Testis (tissue), 2 donors: ENCODE results near the gene MFSD11.

Experiments used
- POLR2A ChIP-seq: fragments of 450-650 bp; IDR thresholded peaks from one replicate; pipeline ENCODE4 v1.6.1; 2017; ENCODE audit warnings: antibody characterized with exemption, mild to moderate bottlenecking, moderate library complexity
- TF ChIP-seq, protein P1 (sequence below), 3 experiments: fragments of 450-650 bp in 2 of 3; fragments of 200-600 bp in 1 of 3; sonication (generic) in 1 of 3; IDR thresholded peaks; one replicate each; pipeline ENCODE4 v1.5.1; 2016 to 2019; ENCODE audit warnings: antibody characterized with exemption in 3 of 3, mild to moderate bottlenecking in 2 of 3, moderate library complexity in 1 of 3

GRCh38 chr17:76689859-76690258 is 48.1 kb upstream of the MFSD11 start:
- TF ChIP-seq, protein P1, sequence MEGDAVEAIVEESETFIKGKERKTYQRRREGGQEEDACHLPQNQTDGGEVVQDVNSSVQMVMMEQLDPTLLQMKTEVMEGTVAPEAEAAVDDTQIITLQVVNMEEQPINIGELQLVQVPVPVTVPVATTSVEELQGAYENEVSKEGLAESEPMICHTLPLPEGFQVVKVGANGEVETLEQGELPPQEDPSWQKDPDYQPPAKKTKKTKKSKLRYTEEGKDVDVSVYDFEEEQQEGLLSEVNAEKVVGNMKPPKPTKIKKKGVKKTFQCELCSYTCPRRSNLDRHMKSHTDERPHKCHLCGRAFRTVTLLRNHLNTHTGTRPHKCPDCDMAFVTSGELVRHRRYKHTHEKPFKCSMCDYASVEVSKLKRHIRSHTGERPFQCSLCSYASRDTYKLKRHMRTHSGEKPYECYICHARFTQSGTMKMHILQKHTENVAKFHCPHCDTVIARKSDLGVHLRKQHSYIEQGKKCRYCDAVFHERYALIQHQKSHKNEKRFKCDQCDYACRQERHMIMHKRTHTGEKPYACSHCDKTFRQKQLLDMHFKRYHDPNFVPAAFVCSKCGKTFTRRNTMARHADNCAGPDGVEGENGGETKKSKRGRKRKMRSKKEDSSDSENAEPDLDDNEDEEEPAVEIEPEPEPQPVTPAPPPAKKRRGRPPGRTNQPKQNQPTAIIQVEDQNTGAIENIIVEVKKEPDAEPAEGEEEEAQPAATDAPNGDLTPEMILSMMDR (IDR thresholded peaks at IDR 0.05), result no peak
- TF ChIP-seq POLR2A, result no peak
